NOMO-1 (cell line): ENCODE measurements around the gene GRM5.

Source experiments
- DNase-seq, 2 experiments: peaks; one replicate each; lab custom pipeline; 2025; ENCODE audit not compliant: unreplicated experiment in 2 of 2; lab: John Stamatoyannopoulos, UW

The GRM5 gene

DNA sequence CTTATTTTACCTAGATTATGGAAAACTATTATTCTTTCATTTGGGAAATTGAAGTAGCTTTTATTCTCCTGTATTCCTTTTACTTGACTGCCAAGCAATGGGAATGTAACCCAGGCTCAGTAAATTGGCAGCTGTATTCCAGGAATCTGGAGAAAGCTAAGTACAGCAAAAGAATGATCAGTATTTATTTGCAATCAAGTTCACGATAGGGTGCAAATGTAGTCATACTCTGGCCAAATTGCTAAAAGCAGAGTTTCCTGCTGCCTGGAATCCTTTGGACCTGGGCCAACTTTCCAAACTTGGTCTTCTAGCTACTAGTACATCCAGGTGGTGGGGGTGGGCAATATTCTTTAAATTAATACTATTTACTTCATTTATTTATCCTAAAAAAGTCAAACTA lies 442.3 kb downstream of the GRM5 start:
- DNase-seq = no peak

- no peak for DNase-seq
These were observed 445.1 kb downstream of the GRM5 start for GRCh38 chr11:88620568-88621130.

DNA sequence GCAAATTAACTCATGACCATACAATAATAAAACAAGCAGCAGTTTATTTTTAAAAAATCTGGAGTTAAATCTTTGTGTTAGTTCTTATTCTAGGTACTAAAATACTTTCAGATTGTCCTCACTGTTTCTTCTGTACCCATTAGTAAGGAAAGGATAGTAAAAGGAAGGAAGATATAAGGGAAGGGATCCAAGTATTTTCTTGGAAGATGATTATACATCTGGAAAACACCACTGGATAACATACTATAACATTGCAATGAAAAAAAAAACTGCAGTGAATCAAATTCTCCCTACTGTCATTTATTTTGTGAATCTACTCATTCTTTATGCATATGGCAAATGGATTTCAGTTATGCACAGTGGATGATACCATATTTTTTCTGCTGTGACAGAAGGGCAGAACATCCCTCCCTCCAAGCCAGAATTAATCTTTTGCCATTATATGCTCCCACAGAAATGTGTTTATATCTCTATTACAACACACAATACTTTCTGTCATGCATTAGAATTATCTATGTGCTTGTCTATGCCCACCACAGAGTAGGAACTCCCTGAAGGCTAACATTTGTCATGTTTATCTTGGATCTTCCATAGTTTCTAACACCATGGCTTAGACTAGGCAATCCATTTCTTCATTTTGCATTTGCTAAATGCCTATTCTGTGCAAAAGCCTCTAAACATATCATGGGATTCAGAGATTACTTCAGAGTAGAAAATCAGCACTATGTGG lies 446.0 kb downstream of the GRM5 start:
- no peak for DNase-seq

GRCh38 chr11:88619071-88619425 lies 446.7 kb downstream of the GRM5 start:
- no peak for DNase-seq

DNA sequence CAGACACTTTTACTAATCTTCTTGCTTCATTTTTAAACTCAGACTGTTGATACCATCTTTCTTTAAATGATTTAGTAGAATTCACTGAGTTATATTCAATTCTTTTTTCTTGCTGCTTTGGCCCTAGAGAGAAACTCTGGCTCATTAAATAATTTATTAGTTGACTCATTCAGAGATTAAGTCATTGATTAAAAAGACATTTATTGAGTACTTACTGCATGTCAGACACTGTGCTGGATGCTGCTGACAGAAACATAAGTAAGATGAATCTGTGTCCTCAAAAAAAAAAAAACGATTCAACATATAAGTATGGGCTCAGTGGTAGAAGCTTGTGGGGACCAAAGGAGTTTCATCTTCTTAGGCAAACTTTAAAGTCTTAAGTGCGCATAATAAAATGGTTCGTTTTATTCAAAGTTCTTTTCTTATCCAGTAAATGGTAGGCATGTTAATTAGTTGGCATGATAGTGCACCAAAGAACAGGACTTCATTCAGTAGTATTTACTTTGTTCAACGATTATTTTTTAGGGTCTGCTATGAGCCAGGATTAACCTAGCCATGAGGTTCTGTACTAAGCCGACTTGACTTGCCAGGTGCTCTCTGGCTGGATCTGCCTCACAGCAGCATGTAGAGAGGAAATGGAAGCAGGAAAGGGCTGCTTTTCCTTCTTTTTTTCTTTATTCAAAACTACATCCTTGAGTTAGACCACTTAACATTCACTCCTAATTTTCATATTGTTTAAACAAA lies 447.3 kb downstream of the GRM5 start:
- DNase-seq = no peak

DNA sequence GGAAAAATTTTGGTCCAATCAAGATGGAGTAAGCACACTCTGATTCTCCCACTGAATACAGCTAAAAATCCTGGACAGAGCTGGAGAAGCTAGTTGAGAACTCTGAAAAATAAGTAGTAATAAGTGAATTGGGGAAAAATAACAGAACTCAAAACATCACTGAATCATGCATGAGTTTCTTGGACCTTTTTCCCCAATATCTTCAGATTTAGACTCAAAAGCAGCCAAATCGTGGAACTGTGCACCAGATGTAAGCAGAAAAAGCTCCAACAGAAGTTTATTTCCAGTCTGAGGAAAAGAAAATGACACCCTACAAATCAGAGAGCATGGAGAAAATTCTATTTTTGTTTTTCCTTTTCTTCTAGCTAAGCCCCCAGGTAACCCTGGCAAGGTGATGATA lies 448.6 kb downstream of the GRM5 start:
- no peak for DNase-seq

GRCh38 chr11:88604260-88604659 lies 461.5 kb downstream of the GRM5 start:
- DNase-seq = no peak

- no peak for DNase-seq
These were observed 462.5 kb downstream of the GRM5 start for GRCh38 chr11:88603091-88603867.

- DNase-seq = no peak
These were observed 468.4 kb downstream of the GRM5 start for GRCh38 chr11:88597387-88597786.

DNA sequence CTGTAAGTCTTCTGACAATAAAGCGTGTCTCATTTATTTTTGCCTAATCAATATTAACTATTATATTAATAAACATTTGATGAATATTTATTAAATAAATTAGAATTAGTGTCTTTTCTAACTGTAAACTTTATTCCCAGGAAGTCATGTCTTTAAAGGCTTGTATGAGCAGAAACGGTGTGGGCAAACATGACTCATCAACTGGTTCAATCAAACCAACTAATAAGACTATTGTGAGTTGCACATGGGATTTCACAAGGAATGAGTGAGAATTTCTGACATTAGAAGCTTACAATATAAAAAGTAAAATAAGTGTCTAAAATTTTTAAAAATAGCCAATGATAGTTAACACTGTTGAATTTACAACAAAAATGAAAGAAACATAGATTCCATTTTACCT lies 469.0 kb downstream of the GRM5 start:
- no peak for DNase-seq

- no peak for DNase-seq
These were observed 471.4 kb downstream of the GRM5 start for GRCh38 chr11:88594274-88594950.

DNA sequence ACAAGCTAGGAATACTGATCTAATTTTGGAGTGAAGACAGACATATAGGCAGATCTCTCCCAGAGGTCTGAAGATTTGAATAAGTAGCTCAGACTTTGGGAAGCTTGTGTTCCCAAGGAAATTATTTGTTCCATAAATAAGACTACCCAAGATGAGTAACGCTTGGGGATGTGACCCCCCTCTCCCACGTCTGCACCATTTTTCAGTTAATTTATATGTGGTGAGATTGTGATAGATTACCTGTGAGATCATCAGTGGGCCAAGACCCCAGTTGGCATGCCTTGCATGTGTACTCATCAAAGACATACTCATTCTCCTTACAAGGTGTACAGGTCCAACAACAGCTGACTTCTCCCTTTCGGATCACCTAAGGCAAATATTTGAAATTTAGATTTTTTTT lies 475.4 kb downstream of the GRM5 start:
- no peak for DNase-seq

DNA sequence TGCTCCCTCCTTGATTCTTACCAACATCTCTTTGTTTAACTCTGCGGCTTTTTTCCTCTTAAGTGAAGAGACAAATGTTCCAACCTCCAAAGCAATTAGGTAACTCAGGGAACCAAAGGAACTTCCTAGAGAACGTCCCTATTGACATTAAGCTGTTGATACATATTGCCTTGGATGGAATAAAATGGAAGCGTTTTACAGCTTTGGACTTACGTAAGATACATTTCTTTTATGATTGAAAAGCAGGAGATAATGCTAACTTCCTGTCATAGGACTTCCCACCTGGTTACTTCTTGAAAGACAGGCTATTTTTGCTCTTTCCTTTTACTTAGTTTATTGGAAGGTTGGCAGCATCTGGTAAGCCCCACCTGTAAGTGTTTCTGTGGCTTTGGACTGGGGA lies 482.5 kb downstream of the GRM5 start:
- no peak for DNase-seq

GRCh38 chr11:88579466-88579865 lies 486.3 kb downstream of the GRM5 start:
- DNase-seq = no peak

DNA sequence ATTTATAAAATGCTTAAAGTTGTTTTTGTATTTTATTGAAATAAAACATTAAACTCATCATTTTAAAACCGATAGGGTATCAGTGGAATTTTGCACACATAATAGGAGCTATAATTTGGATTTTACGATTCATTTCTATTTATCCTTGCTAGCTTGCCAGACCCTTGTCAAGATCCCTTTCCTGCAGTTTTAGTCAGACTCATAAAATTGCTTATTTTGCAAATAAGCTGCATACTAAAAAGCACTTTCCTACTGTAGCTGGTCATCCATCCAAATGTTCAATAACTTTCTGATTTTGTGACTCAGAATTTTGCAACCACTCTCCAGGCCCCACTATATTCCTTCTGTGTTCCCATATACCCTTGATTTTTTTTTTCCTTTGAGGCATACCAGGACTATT lies 489.0 kb downstream of the GRM5 start:
- DNase-seq = no peak

- DNase-seq = no peak
These were observed 489.9 kb downstream of the GRM5 start for GRCh38 chr11:88575916-88576315.

GRCh38 chr11:88569342-88569741 lies 496.4 kb downstream of the GRM5 start:
- DNase-seq = no peak

DNA sequence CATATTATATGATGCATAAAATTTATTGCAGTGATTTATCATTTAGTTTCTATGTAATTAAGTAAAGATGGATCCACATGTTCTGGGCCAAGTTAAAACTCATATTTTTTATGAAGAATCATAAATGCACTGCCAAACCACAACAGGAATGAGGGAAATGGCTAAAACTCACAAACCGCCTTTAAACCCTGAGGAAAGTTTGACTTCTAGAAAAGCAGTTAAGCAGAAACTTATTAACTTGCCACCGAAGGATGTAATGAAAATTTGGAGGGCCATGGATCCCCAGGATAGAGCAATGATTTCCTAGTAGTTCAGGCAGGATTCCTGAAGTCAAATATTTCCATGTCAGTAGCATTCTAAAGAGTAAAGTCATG lies 510.0 kb downstream of the GRM5 start:
- DNase-seq = no peak

GRCh38 chr11:88555018-88555828 lies 510.6 kb downstream of the GRM5 start:
- no peak for DNase-seq

DNA sequence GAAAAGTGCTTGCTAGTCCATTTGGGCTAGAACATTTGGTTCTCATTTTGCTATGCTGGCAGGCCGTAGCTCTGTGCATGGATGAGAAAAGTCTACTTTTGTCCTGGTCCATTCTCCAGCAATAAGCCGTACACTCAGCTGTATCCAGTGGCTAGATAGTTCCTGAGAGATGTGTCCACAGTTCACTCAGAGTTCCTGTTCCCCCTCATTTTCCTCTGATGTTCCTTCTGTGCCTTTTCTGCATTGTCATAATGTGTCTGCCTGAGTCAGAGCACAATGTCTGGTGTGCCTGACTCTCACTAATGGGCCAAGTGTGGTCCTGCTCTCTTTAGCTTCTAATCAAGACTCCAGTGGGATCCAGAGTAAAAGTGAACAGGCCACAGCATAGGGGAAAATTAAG lies 512.6 kb downstream of the GRM5 start:
- DNase-seq = no peak
